GM12878 (cell line): ENCODE data around the gene SNX33. TPM values are rescaled to one million over a fixed set of nuclear protein-coding genes. Genes with fewer than 3 reads are reported as not detected.
A peak's percentile ranks its signal among the peaks of the same experiment; 100 is the strongest.

Experiments used
- ATAC-seq: fragments of 200-7000 bp; cut with Tn5 transposase; 3 replicates; pipeline ENCODE4 v1.9.1; 2020; ENCODE audit warnings: mild to moderate bottlenecking, moderate library complexity
- BruUV-seq: library from RNA; stranded (reverse); fragments of 400-500 nt; replicated peaks from 2 replicates; lab custom pipeline; 2021; lab: Mats Ljungman, UMichigan
- CTCF ChIA-PET: fragments of 300-600 bp; sonication (Branson Sonifier 250); formaldehyde crosslinking; extraction: SDS; loops from one replicate; lab custom pipeline; 2021; ENCODE audit warnings: inconsistent platforms; lab: Yijun Ruan, JAX
- POLR2A ChIA-PET: fragments of 350-600 bp; formaldehyde crosslinking; extraction: SDS; loops from one replicate; lab custom pipeline; 2021; ENCODE audit warnings: inconsistent platforms; lab: Charles Lee
- RAD21 ChIA-PET: fragments of 300-600 bp; sonication (Branson Sonifier 250); formaldehyde crosslinking; loops from one replicate; lab custom pipeline; 2023; ENCODE audit warnings: antibody characterized with exemption; ENCODE audit not compliant: unreplicated experiment; lab: Charles Lee
- SMC1A ChIA-PET: fragments of 300-600 bp; sonication (Branson Sonifier 250); formaldehyde crosslinking; loops from one replicate; lab custom pipeline; 2023; ENCODE audit not compliant: unreplicated experiment, uncharacterized antibody; lab: Charles Lee
- DNase-seq: peaks from one replicate; pipeline ENCODE4 v3.0.0-alpha.2; 2011; ENCODE audit warnings: low read depth, low spot score
- FAIRE-seq: peaks from 3 replicates; lab custom pipeline; 2011; peaks lifted over from hg19 to GRCh38; lab: Jason Lieb, UNC
- H2AFZ ChIP-seq: 2 replicates; pipeline ENCODE4 v1.6.0; 2011; ENCODE audit warnings: low read depth, low read length, control low read depth; ENCODE audit not compliant: control insufficient read depth
- H3K27ac ChIP-seq: 2 replicates; pipeline ENCODE4 v1.5.1; 2011; ENCODE audit warnings: control low read depth; ENCODE audit not compliant: control insufficient read depth, insufficient read depth
- H3K27me3 ChIP-seq, 2 experiments: replicated peaks in 1 of 2; 2 replicates each; pipeline versions ENCODE4 v1.6.0 to v1.6.1; 2011; ENCODE audit warnings: low read length in 1 of 2; ENCODE audit not compliant: control insufficient read depth in 2 of 2, insufficient read depth in 2 of 2
- H3K36me3 ChIP-seq, 2 experiments: 2 replicates each; pipeline ENCODE4 v1.5.1; 2011; ENCODE audit warnings: low read length in 1 of 2; ENCODE audit not compliant: control insufficient read depth in 2 of 2, insufficient read depth in 2 of 2
- H3K4me1 ChIP-seq: 2 replicates; pipeline ENCODE4 v1.6.1; 2011; ENCODE audit warnings: mild to moderate bottlenecking, low read length, moderate library complexity, mixed read lengths; ENCODE audit not compliant: control insufficient read depth, insufficient read depth
- H3K4me2 ChIP-seq: 2 replicates; pipeline ENCODE4 v1.6.0; 2011; ENCODE audit warnings: control low read depth; ENCODE audit not compliant: control insufficient read depth, insufficient read depth
- H3K4me3 ChIP-seq: fragments of 200-600 bp; sonication (generic); 2 replicates; pipeline ENCODE4 v1.5.1; 2016
- H3K79me2 ChIP-seq: 2 replicates; pipeline ENCODE4 v1.6.0; 2011; ENCODE audit warnings: low read length; ENCODE audit not compliant: control insufficient read depth, insufficient read depth
- H3K9ac ChIP-seq: 2 replicates; pipeline ENCODE4 v1.8.0; 2011; ENCODE audit warnings: low read length, control low read depth, mixed read lengths; ENCODE audit not compliant: control insufficient read depth, insufficient read depth
- H3K9me3 ChIP-seq: replicated peaks from 3 replicates; pipeline ENCODE4 v1.5.1; 2011; ENCODE audit warnings: mild to moderate bottlenecking, low read length; ENCODE audit not compliant: control insufficient read depth, insufficient read depth
- H4K20me1 ChIP-seq: 2 replicates; pipeline ENCODE4 v1.6.0; 2011; ENCODE audit not compliant: control insufficient read depth, insufficient read depth
- CHD4 ChIP-seq: fragments of 200-600 bp; sonication (generic); IDR thresholded peaks from 2 replicates; pipeline ENCODE4 v1.6.1; 2016; ENCODE audit warnings: mild to moderate bottlenecking
- ELK1 ChIP-seq: IDR thresholded peaks from 2 replicates; pipeline ENCODE4 v1.6.1; 2012; ENCODE audit warnings: low read depth, low read length, improper control_type of control experiment
- ESRRA ChIP-seq: IDR thresholded peaks from 2 replicates; pipeline ENCODE4 v1.6.1; 2012; ENCODE audit warnings: mild to moderate bottlenecking, low read length, improper control_type of control experiment
- KAT2A ChIP-seq: conservative IDR thresholded peaks from 2 replicates; pipeline ENCODE4 v1.6.1; 2011; ENCODE audit warnings: low read depth, low read length; ENCODE audit not compliant: control insufficient read depth
- MTA2 ChIP-seq: fragments of 450-650 bp; IDR thresholded peaks from 2 replicates; pipeline ENCODE4 v1.6.1; 2016; ENCODE audit warnings: low read depth, mild to moderate bottlenecking, moderate library complexity
- SMARCA5 ChIP-seq: fragments of 450-650 bp; IDR thresholded peaks from 2 replicates; pipeline ENCODE4 v1.6.1; 2017; ENCODE audit warnings: mild to moderate bottlenecking
- WGBS: methylation state at CpG from one replicate; pipeline ENCODE4 v1.1.6; 2016; ENCODE audit warnings: low lambda C conversion rate; ENCODE audit not compliant: insufficient replicate concordance, insufficient coverage; ENCODE audit errors: missing lambda C conversion rate; 5-methylcytosine and 5-hydroxymethylcytosine counted together
- in situ Hi-C: fragments of 300-500 bp; cut with MboI; formaldehyde crosslinking; loops from 9 replicates; pipeline ENCODE4 v1.14.3; 2018; ENCODE audit warnings: mixed read lengths
- intact Hi-C: fragments of 100-400 bp; cut with micrococcal nuclease; formaldehyde crosslinking; loops from one replicate; pipeline ENCODE4 v1.14.2; 2022; ENCODE audit not compliant: unreplicated experiment
- polyA plus RNA-seq, 11 experiments: library from polyadenylated mRNA; depleted of rRNA in 4 of 11; unstranded in 6 of 11; stranded (reverse) in 5 of 11; fragments of >200 nt; fragmentation: Nextera tagmentation in 4 of 11; fragmentation: Illumina TruSeq in 1 of 11; extraction: Ambion mirVana in 4 of 11; extraction: Trizol in 1 of 11; gene quantifications; 1 replicate in 1 of 11; 2 replicates in 10 of 11; pipeline versions ENCODE4 v1.2.1 to v1.2.3, GENCODE V29; 2011 to 2016; ENCODE audit warnings: inconsistent platforms in 2 of 11, missing spikeins in 2 of 11, low read depth in 1 of 11
- total RNA-seq, 4 experiments: library from RNA; depleted of rRNA in 3 of 4; stranded (reverse); fragments of >200 nt in 3 of 4; fragmentation: Illumina TruSeq in 1 of 4; extraction: Trizol in 1 of 4; gene quantifications; 2 replicates each; pipeline versions ENCODE4 v1.2.1 to v1.2.3, GENCODE V29; 2013 to 2021

Gene SNX33
- total and polyA plus RNA-seq, 10 of the 15 experiments (the other 5 are each of a cell fraction or from before 2014, with no cell fraction given) = 0.13 to 1.9 (median 0.55) TPM

- no TSS peak for BruUV-seq
- FAIRE-seq = peak; percentile 13
- DNase-seq = no peak
- Histone ChIP-seq H3K36me3 (no peaks in the 10 kb centered on the region), H3K4me1 (peaks cover 47% of the 10 kb centered on the region), H3K79me2 (no peaks in the 10 kb centered on the region), H3K27me3 (no peaks in the 10 kb centered on the region), H4K20me1 (no peaks in the 10 kb centered on the region), H3K9ac (peak overlapping the region; percentile 46), H3K9me3 (no peaks in the 10 kb centered on the region), H3K4me2 (peak overlapping the region; percentile 3), H3K4me3 (no peak overlapping the region), H2AFZ (peak overlapping the region; percentile 71), H3K27ac (peak overlapping the region; percentile 70)
- TF ChIP-seq MTA2 = no peak
- TF ChIP-seq SMARCA5 = peak; percentile 90
- TF ChIP-seq KAT2A = no peak
- TF ChIP-seq CHD4 = 0 out of 2 replicates have a peak, but pooled peaks have one; percentile 9
- no peak for TF ChIP-seq ELK1
- TF ChIP-seq ESRRA = no peak
- WGBS = 20% methylated on average over 7 of the region's 7 CpGs
- peak; percentile 38 for ATAC-seq
- in situ Hi-C loops = no loop called here
- ChIA-PET RAD21 (interaction anchor here (1.1 to 1.5 kb wide), 2 partner anchors 22 to 56 kb away, joined by 3 read pairs; partner anchors contain the start of gene IMP3), CTCF (interaction anchor here (0.5 to 0.8 kb wide), 2 partner anchors 9 to 652 kb away, joined by 4 to 6 read pairs; no protein-coding TSS in a partner anchor), SMC1A (no interaction called here), POLR2A (no interaction called here)
- intact Hi-C loops = no loop called here
These were observed 48.1 kb downstream of the SNX33 start for GRCh38 chr15:75695634-75696310.
